Measurements from ENCODE around the gene STXBP5.
A peak's percentile ranks its signal among the peaks of the same experiment; 100 is the strongest.

The STXBP5 gene

DNA sequence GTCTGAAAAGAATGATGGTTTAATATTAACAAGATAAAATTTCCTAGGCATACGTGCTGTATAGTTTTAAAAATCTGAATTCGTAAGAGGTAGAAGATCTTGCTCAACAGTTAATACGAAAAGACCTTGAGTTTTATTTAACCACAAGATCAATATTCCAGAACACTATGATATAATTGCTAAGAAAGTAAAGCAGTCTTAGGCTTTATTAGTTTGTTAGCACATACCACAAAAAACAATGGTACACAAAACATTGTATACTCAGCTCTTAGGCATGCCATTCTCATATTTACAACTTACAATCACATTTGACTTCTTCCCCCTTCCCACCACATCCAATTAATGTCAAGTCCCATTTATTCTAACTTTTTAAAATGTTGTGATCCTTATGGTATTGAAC is 24.4 kb upstream of the STXBP5 start:
- DNase-seq: no peak

- DNase-seq: no peak
These were observed 23.3 kb upstream of the STXBP5 start for GRCh38 chr6:147180926-147181325.

DNA sequence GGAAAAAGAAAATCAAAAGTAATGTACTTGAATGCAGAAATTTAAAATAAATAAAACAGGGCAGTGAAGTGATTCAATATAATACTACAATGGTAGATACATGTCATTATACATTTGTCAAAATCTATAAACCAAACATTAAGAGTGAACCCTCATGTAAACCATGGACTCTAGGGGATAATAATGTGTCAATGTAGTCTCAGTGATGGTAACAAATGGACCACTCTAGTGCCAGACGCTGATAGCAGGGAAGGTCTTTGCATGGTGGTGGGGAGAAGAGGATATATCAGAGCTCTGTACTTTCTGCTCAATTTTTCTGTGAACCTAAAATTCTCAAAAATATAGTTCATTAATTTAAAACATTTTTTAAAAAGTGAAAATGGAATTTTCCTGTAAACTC is 19.8 kb upstream of the STXBP5 start:
- no peak for DNase-seq

- no peak for DNase-seq
These were observed 19.0 kb upstream of the STXBP5 start for GRCh38 chr6:147185216-147185615.

- DNase-seq: no peak
These were observed 13.7 kb upstream of the STXBP5 start for GRCh38 chr6:147190556-147190955.

- no peak for DNase-seq
These were observed 11.8 kb upstream of the STXBP5 start for GRCh38 chr6:147192278-147192911.

DNA sequence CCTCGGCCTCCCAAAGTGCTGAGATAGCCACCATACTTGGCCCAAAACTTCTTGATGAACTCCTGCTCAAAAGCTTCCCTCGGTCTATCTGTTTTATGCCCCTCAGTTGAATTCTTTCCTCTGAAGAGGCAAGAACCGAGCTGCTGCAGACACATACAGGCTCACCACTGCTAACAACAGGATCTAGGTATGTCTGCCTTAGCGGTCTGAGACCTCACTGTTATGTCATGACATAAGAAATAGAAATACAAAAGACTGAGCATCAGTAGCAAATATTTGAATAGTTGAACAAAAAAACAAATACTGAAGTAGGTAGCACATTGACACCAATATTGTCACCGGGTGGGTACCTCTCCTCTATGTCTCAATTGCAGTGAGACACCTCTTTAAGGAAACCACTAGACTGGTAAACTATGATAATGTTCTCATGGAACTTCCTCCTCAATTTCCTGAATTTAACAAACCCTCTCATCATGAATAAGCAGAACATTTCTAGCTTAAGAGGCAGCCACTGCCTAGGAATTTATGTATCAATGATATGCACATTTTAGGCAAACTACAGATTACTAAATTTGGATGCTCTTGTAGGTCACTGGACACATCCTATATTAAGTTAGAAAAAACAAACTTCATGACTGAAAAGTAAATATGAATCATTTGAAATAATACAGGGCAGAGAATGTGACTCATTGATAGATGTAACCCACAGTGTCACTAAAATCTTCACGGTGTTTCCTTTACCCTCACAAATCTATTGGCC is 9.4 kb upstream of the STXBP5 start:
- no peak for DNase-seq

DNA sequence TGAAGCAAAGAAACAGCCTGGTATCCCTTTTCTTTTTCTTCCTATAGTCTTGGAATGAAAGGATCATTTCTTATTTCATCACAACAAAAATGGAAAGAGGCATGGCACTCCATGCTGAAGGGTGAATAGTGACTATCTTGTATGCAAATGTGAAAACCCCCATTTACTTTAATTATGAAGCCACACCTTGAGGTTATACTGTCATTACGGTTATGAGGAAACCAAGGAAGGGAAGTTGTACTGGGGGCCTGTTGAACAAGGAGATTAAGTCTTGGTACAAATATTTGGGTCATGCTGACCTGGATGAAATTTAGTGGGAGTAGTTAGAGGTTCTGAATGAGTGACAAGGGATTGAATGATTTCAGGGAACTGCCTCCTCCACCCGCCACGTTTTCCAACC is 8.7 kb upstream of the STXBP5 start:
- DNase-seq: no peak

GRCh38 chr6:147195987-147196386 is 8.2 kb upstream of the STXBP5 start:
- DNase-seq: no peak

DNA sequence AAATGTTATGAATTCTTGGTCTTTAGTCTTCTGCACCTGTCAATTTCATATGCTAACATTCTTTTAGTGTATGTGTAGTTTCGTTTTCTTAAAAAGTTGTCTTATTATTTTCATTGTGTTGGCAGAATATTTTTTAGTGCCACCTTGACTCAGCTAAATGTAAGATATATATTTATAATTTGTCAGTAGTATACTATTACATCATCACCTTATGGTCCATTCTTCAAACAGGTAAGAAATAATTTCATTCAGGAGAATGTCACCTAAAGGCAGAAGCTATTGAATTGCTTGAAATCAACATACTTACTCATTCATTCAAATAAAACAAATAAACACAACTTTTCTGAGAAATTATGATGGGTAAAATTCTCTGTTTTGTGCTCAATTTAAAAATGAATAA is 3.5 kb upstream of the STXBP5 start:
- no peak for DNase-seq

- no peak for DNase-seq
These were observed 2.2 kb upstream of the STXBP5 start for GRCh38 chr6:147201885-147202515.

DNA sequence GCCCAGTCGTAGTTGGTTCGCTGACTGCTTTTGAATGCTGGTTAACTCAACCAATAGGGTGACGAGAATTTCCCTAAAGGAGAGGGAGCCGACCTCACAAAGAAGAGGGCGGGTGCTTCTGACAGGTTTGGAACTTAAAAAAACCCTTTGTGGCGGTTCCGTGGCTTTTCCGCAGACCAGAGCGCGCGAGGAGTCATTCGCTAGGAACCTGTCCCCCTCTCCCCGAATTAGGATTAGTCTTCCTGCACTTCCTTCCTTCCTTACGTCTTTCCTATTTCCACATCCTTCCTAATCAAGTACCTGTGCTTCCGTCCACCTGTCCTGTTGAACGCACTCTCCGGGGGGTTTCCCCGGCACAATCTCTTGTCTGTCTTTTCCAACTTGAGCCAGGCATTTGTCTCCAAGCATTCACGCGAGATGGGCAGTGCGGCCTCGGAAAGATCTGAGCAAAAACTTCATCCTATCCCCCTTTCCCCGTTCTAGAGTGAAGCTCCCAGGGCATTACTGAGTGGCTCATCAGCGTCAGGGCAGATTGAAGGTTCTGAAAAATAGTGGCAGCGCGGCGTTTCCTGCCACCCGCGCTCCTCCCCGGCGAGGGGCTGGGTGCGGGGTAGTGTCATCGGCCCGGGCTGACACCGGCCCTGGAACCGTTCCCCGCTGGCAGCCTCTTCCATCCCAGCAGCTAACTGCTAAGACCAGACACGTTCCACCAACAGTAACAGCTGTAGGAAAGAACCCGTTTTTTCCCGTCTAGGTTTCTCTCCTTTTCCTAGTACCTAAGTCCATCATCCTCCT is 1.5 kb upstream of the STXBP5 start:
- DNase-seq: peak; percentile 77

- peak; percentile 55 for DNase-seq
These were observed 732 bp upstream of the STXBP5 start for GRCh38 chr6:147203311-147204059.

DNA sequence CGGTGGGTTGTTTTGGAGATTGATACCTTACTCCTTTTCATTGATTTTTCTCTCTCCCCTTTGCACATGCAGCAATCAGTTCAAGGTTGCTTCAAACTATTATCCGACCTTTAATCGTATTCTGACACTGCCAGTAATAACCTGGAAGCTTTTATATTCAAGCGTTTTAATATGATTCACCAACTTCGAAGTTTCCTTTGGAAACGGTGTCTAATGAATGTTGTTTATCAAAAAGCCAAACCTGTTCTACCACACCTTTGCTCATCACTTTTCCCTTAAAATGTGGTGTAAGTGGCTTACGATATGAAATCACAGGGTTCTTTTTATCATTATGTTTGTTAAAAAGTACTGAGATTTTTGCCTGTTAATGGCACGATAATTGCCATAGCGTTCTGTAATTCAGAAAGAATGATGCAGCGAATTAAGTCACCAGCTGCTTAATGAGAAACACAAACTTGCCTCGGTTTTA is 660 bp downstream of the STXBP5 start:
- DNase-seq: no peak

- no peak for DNase-seq
These were observed 1.7 kb downstream of the STXBP5 start for GRCh38 chr6:147205690-147206600.

DNA sequence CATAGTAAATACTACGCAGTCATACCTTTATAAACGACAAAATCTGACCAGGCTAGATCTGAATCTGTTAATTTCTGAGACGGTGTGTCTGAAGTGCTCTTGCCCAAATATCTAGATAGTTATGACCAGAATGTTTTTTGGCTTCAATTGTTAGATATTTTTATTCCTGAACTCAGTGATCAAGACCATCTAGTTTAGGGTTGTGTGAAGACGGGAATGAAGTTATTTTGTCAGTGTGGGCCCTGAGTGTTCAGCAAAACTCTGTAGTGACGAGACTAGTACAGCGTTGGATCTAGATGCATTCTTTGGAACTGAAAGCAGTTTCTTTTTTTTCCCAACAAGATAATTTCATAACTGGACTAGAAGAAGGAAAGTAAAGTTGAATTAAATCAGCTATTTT is 3.1 kb downstream of the STXBP5 start:
- no peak for DNase-seq

DNA sequence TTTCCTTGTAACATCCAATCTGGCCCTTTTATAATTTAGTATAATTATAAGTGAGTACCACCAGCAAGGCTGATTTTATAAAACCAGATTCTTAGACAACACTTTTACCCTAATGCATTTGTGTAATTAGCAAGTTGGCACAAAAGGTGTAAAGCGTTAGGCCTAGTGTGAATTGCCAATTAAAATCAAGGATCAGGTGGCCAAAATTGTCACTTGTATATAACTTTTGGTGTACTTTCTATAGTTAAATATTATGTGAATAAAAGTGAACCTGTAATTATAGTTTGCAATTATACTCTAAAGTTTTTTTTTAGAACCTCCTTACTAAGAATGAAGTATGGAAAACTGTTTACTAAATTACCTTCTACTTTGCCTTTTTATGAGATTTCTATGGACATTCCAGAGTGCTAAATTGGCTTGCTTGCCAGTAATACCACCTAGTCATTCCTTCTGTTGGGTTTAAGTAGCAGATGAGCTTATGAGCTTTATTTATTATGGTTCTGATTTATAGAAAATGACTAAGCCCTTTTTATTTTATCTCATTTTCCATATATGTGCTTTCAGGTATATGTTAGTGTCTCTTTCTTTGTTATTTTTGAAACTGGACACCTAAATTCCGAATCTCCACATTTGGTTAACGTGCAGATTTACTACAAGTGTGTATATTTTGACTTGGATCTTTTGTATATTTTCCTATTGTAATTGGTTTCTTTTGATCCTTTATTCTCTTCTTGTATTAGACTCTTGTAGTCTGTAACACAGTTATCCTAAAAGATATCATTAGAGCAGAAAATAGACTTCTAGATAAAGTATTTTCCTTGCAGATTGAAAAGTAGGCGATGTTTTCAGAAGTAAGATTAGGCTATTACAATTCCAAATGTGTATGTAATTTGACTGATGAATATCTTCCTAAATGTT is 3.9 kb downstream of the STXBP5 start:
- DNase-seq: no peak

DNA sequence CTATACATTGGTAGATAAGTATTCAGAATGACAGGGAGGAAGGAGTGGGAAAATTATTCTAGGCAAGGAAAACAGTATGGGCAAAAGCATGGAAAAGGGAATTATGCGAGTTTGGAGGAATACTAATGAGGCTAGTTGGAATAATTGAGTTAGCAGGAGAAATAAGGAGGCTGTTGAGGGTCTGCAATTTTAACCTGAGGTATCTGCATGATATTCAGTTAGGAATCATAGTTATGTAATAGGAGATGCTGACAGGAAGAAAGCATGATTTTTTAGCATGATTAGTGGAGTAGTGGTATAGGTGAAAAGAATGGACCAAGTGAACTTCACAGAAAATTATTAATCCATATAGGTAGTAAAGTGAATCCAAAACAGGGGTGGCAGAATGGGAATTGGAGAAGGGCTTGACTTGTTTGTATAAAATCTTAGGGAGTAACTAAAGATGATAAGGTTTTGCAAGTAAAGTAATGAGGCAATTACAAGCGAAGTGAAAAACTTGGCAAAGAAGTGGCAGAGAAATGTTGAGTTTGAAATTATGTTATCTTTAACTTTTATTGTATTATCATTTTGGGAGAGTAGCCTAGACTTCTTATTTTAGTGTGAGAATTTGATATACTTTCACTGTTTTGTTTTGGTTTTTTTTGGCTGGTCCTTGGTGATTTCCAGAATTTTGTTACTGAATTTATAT is 5.7 kb downstream of the STXBP5 start:
- DNase-seq: no peak

- no peak for DNase-seq
These were observed 7.1 kb downstream of the STXBP5 start for GRCh38 chr6:147211349-147211748.

GRCh38 chr6:147211831-147212230 is 7.6 kb downstream of the STXBP5 start:
- no peak for DNase-seq
